K562 (cell line): ENCODE data around the gene HP1BP3. TPM values are rescaled to one million over a fixed set of nuclear protein-coding genes. Genes with fewer than 3 reads are reported as not detected.

Experiments
- ADNP ChIP-seq: fragments of 200-800 bp; sonication (Bioruptor generic); IDR thresholded peaks from 2 replicates; pipeline ENCODE4 v1.6.1; 2016; ENCODE audit warnings: missing genetic modification characterization, missing compliant biosample characterization
- CBFA2T2 ChIP-seq: fragments of 450-650 bp; conservative IDR thresholded peaks from 2 replicates; pipeline ENCODE4 v1.6.1; 2017; ENCODE audit warnings: mild to moderate bottlenecking
- CEBPZ ChIP-seq: fragments of 150-350 bp; IDR thresholded peaks from 2 replicates; pipeline ENCODE4 v1.6.1; 2014; ENCODE audit warnings: low read depth, mild to moderate bottlenecking, low read length, borderline replicate concordance
- CHD2 ChIP-seq: IDR thresholded peaks from 2 replicates; pipeline ENCODE4 v1.6.1; 2011; ENCODE audit warnings: low read depth, low read length
- COPS2 ChIP-seq: fragments of 450-650 bp; conservative IDR thresholded peaks from 2 replicates; pipeline ENCODE4 v1.6.1; 2016; ENCODE audit warnings: mild to moderate bottlenecking, moderate library complexity
- EWSR1 ChIP-seq: fragments of 450-650 bp; IDR thresholded peaks from 2 replicates; pipeline ENCODE4 v1.6.1; 2018; ENCODE audit warnings: borderline replicate concordance, mild to moderate bottlenecking, low read depth, moderate library complexity; ENCODE audit not compliant: partially characterized antibody
- HEY1 ChIP-seq: fragments of 250-450 bp; sonication (Bioruptor Pico); IDR thresholded peaks from 2 replicates; pipeline ENCODE4 v1.5.0; 2020; ENCODE audit warnings: mild to moderate bottlenecking, moderate library complexity, borderline replicate concordance
- MTA1 ChIP-seq: fragments of 450-650 bp; IDR thresholded peaks from 2 replicates; pipeline ENCODE4 v1.6.1; 2017; ENCODE audit warnings: borderline replicate concordance
- PCBP1 ChIP-seq: fragments of 200-400 bp; formaldehyde crosslinking; IDR thresholded peaks from 2 replicates; pipeline ENCODE4 v1.6.1; 2018; ENCODE audit warnings: mild to moderate bottlenecking, low read depth, low read length; ENCODE audit not compliant: poor library complexity, severe bottlenecking
- SMAD1 ChIP-seq: fragments of 150-350 bp; IDR thresholded peaks from 2 replicates; pipeline ENCODE4 v1.6.1; 2014; ENCODE audit warnings: low read length, low read depth; ENCODE audit not compliant: partially characterized antibody
- SRSF7 ChIP-seq: fragments of 200-400 bp; formaldehyde crosslinking; optimal IDR thresholded peaks from 2 replicates; pipeline ENCODE3; 2017; ENCODE audit warnings: mild to moderate bottlenecking, low read depth, low read length
- TAF7 ChIP-seq: fragments of 450-650 bp; IDR thresholded peaks from 2 replicates; pipeline ENCODE4 v1.6.1; 2016; ENCODE audit warnings: missing genetic modification characterization, missing compliant biosample characterization
- TFAP4 ChIP-seq: sonication (generic); formaldehyde crosslinking; IDR thresholded peaks from 2 replicates; pipeline ENCODE4 v1.8.0; 2022; ENCODE audit warnings: missing genetic modification reagents, mild to moderate bottlenecking, moderate library complexity, borderline replicate concordance
- VEZF1 ChIP-seq: fragments of 200-800 bp; sonication (Bioruptor generic); IDR thresholded peaks from 2 replicates; pipeline ENCODE4 v1.6.1; 2017; ENCODE audit warnings: missing genetic modification characterization, missing compliant biosample characterization
- ZFP30 ChIP-seq: fragments of 250-450 bp; sonication (Bioruptor Pico); IDR thresholded peaks from 2 replicates; pipeline ENCODE4 v1.8.0; 2022; ENCODE audit warnings: moderate library complexity, mild to moderate bottlenecking, inconsistent platforms, borderline replicate concordance
- polyA plus RNA-seq, 8 experiments: library from polyadenylated mRNA; depleted of rRNA in 4 of 8; stranded (reverse) in 5 of 8; unstranded in 3 of 8; fragments of >200 nt; fragmentation: Nextera tagmentation in 2 of 8; fragmentation: Illumina TruSeq in 1 of 8; extraction: Ambion mirVana in 2 of 8; extraction: Trizol in 1 of 8; gene quantifications; 2 replicates each; pipeline versions ENCODE4 v1.2.1 to v1.2.3, GENCODE V29; 2011 to 2014; ENCODE audit warnings: inconsistent platforms in 1 of 8, missing spikeins in 1 of 8
- total RNA-seq, 7 experiments: library from RNA; depleted of rRNA in 6 of 7; stranded (reverse); fragments of >200 nt in 6 of 7; fragmentation: Illumina TruSeq in 2 of 7; extraction: Trizol in 2 of 7; gene quantifications; 2 replicates each; pipeline versions ENCODE4 v1.2.1 to v1.2.3, GENCODE V29; 2011 to 2021; ENCODE audit warnings: low replicate concordance in 1 of 7

HP1BP3 gene
- total and polyA plus RNA-seq, 9 of the 15 experiments (the other 6 are each of a cell fraction or from before 2014, with no cell fraction given): 57.3 to 513 (median 240) TPM

- no peak for TF ChIP-seq CEBPZ
- TF ChIP-seq MTA1: no peak
- TF ChIP-seq VEZF1 (CRISPR knock-in tag): no peak
- TF ChIP-seq SRSF7: no peak
- TF ChIP-seq PCBP1: no peak
- no peak for TF ChIP-seq CBFA2T2
- peak; percentile 3 for TF ChIP-seq SMAD1
- no peak for TF ChIP-seq EWSR1
- no peak for TF ChIP-seq HEY1
- TF ChIP-seq ADNP: no peak
- peak; percentile 79; the same call in 1 of the 2 replicates for TF ChIP-seq TFAP4 (CRISPR knock-in tag)
- 0 out of 2 replicates have a peak, but pooled peaks have one; percentile 21 for TF ChIP-seq CHD2
- no peak for TF ChIP-seq TAF7
- no peak for TF ChIP-seq ZFP30 (CRISPR knock-in tag)
- TF ChIP-seq COPS2: no peak
These were observed 1.2 kb downstream of the HP1BP3 start (continued) for GRCh38 chr1:20785907-20786252.
